GM19463 (cell line): ENCODE results near the gene MAML2.

ENCODE experiments used
- ATAC-seq: cut with Tn5 transposase; IDR thresholded peaks from one replicate; pipeline ENCODE4 v1.9.1; 2021; ENCODE audit warnings: mild to moderate bottlenecking, moderate library complexity; ENCODE audit not compliant: unreplicated experiment

Gene MAML2

GRCh38 chr11:96085319-96085930 lies 257.6 kb downstream of the MAML2 start:
- ATAC-seq = no peak

GRCh38 chr11:96084610-96085318 lies 258.2 kb downstream of the MAML2 start:
- no peak for ATAC-seq

GRCh38 chr11:96082936-96083335 lies 260.1 kb downstream of the MAML2 start:
- no peak for ATAC-seq

- ATAC-seq = no peak
Measured at GRCh38 chr11:96082002-96082899, 260.7 kb downstream of the MAML2 start.

GRCh38 chr11:96081561-96081960 lies 261.4 kb downstream of the MAML2 start:
- no peak for ATAC-seq

- ATAC-seq = no peak
Measured at GRCh38 chr11:96079691-96080090, 263.3 kb downstream of the MAML2 start.

- ATAC-seq = peak; percentile 77
Measured at GRCh38 chr11:96075532-96075959, 267.4 kb downstream of the MAML2 start.

- ATAC-seq = no peak
Measured at GRCh38 chr11:96074551-96075310, 268.3 kb downstream of the MAML2 start.

GRCh38 chr11:96073536-96073935 lies 269.5 kb downstream of the MAML2 start:
- ATAC-seq = no peak

- ATAC-seq = no peak
Measured at GRCh38 chr11:96072592-96072991, 270.4 kb downstream of the MAML2 start.

GRCh38 chr11:96070453-96070852 lies 272.5 kb downstream of the MAML2 start:
- no peak for ATAC-seq

GRCh38 chr11:96067160-96067559 lies 275.8 kb downstream of the MAML2 start:
- ATAC-seq = no peak

GRCh38 chr11:96065379-96065778 lies 277.6 kb downstream of the MAML2 start:
- no peak for ATAC-seq

GRCh38 chr11:96063886-96064285 lies 279.1 kb downstream of the MAML2 start:
- ATAC-seq = no peak

GRCh38 chr11:96063053-96063452 lies 279.9 kb downstream of the MAML2 start:
- no peak for ATAC-seq

GRCh38 chr11:96062134-96062533 lies 280.9 kb downstream of the MAML2 start:
- peak; percentile 90 for ATAC-seq

- no peak for ATAC-seq
Measured at GRCh38 chr11:96061730-96062129, 281.3 kb downstream of the MAML2 start.

- no peak for ATAC-seq
Measured at GRCh38 chr11:96061069-96061468, 281.9 kb downstream of the MAML2 start.

GRCh38 chr11:96057502-96057901 lies 285.5 kb downstream of the MAML2 start:
- no peak for ATAC-seq

GRCh38 chr11:96056576-96056975 lies 286.4 kb downstream of the MAML2 start:
- no peak for ATAC-seq
